EH (cell line): ENCODE measurements around the gene TMEM131.
"Not testable (repeated sequence)": the region's sequence is repeated elsewhere in the genome, so short reads cannot be mapped to it uniquely, and the experiment has no call there.

Source experiments
- DNase-seq: peaks from one replicate; pipeline ENCODE4 v3.0.0-alpha.2; 2015; ENCODE audit warnings: low read depth

TMEM131 gene

DNA sequence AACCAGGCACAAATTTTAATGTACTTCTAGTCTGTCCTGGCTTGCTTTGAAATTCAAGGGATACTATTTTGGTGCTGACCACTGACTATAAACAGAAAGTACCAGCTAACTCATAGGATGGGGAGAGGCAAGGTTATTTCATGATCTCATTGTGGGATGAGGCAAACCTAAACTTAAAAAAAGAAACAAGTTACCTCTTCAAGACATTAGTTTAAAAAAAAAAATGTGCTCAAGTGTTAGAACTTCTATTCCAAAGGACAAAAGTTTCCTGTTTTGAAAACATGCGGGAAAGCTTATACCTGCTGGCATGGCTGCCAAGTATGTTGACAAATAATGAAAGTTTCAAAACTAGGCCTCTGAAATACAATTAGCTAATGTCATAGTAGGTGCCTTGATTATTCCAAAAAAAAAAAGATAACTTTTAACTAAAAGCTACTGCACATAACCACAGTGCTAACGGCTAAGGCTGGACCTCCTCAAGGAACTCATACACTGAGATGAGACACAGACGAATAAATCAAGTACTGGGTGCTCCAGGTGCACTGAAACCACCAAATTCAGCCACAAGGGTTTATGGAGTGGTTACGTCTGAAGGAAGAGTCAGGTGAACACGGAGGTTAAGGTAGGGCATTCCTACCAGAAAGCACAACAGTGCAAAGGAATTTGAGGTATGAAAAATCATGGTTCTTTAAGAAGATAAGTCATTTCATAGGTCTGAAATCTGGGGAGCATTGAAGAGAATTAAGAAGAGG lies 38.1 kb downstream of the TMEM131 start:
- no peak for DNase-seq

DNA sequence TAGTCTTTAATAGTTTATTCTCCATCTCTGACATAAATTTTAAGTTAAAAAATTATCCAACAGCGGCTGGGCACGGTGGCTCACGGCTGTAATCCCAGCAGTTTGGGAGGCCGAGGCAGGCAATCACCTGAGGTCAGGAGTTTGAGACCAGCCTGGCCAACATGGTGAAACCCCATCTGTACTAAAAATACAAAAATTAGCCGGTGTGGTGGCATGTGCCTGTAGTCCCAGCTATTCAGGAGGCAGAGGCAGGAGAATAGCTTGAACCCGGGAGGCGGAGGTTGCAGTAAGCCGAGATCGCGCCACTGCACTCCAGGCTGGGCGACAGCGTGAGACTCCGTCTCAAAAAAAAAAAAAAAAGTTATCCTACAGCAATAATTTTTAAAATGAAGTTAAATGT lies 39.0 kb downstream of the TMEM131 start:
- DNase-seq: not testable (repeated sequence)

DNA sequence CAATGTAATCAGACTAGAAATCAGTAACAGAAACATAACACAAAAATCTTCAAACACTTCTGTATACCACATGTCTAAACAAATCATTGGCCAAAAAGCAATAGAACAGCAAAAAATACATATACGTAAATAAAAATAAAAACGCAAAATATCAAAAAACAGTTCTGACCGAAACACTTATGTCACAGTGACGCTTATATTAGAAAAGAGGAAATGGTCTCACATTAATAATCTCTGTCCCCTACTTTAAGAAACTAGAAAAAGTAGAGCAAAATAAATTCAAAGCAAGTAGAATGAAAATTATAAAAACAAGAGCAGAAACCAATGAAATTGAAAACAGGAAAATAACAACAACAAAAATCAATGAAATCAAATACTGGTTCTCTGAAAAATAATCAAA lies 41.9 kb downstream of the TMEM131 start:
- no peak for DNase-seq

DNA sequence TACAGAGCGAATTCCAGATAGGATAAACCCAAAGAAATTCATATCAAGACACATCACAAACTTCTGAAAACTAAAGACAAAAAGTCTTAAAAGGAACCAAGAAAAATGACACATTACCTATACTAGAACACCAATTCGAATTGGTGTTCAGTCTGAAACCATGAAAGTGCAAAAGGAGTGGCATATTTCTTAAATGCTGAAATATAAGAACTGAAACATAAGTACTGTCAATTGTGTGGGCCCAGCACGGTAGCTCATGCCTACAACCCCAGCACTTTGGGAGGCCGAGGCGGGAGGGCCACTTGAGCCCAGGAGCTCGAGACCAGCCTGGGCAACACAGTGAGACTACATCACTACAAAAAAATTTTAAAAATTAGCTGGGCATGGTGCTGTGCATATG lies 43.4 kb downstream of the TMEM131 start:
- DNase-seq: no peak

DNA sequence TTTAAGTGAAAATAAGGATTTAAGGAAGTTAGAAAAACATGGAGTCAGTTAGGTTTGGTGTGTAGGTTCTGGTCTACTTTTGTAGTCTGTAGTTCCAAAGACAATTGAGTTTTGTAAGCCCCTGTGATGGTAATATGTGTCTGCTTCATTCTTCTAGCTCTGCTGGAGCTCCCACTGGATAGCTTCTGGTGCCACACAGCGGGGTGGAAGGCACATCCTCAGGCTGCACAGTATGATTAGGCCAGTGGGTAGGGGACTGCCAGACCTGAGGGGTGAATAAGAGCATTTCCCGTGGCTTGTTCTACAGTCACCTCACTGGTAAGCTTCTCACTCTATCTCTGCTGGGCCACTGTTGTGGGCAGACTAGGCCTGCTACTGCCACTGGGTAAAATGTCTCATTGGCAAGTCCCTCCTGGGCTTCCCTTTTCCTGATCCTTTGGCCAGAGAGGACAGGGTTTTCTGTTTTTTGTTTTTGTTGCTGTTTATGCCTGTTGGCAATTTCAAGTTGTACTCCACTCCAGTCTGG lies 44.5 kb downstream of the TMEM131 start:
- peak; percentile 22 for DNase-seq

DNA sequence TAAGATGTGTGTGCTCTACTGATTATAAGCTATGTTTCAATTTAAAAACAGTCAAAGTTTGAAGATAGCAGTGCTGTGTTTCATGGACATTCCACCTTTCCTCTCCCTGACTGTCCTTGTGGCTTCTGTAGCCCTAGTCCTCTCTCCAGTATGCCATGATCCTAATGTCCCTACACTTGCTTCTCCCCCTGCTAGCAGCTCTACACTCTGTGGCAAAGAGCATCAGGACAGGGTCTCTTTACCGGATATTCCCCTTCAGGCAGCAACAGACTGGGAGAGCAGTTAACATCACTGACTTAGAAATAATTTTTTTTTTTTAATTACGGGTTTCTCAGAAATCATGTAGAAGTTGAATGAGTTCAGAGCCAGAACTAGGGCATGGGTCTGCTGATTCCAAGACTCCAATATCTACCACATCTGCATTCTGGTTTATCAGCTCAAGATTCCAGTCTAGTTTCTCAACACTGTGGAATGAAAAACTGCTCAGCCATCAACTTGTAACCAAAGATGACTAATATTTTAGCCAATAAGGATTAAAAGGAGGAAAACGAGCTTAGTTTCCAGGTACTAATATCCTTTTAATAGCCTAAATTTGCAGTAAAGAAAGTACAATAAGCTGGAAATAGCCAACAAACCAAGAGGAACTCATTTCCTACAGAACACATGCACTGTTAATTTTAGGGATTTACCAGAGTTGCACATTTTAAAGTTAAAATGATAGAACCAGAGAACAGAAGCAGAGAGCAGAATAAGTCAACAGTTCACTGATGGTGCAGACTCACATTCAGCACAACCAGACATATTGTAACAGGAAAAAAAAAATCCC lies 45.2 kb downstream of the TMEM131 start:
- peak; percentile 90 for DNase-seq

DNA sequence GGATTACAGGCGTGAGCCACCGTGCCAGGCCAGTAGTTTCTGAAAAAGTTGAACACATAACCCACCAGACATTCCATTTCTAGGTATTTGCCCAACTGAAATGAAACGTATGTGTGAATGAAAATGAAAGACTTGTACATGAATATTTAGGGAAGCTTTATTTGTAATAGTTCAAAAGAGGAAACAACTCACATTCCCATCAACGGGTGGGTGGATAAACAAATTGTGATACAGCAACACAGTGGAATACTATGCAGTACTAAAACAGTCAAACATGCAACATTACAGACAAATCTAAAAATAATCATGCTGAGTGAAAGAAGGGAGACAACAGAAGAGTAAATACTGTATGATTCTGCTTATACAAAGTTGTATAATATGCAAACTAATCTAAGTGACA lies 46.8 kb downstream of the TMEM131 start:
- DNase-seq: no peak

DNA sequence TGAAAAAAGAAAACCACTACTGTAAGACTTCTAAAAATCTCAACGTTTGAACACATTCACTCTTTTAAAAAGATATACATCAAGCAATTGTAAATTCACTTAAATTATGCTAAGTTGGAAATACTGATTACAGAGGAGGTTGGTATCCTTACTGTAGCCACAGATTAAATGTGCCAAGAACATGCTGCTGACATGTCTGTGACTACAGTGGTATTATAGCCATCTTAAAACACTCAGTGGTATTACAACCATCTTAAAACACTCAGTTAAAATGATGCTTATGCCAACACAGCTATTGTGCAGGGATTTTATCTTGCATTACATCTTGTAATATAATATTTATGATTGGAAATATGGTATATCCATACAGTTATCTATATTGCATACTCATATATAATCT lies 50.0 kb downstream of the TMEM131 start:
- DNase-seq: no peak

DNA sequence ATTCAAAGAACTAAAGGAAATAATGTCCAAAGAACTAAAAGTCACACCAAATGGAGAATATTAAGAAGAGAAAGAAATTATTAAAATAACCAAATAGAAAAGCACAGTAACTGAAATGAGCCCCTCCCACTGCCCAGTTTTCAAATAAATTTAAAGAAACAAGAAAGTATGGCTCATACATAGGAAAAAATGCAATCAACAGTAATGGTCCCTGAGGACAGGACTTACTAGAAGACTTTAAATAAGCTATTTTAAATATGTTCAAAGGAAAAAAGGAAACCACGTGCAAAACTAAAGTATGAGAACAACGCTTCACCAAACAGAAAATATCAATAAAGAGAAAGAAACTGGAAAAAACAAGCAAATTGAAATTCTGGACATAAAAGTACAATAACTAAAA lies 58.9 kb downstream of the TMEM131 start:
- DNase-seq: no peak

DNA sequence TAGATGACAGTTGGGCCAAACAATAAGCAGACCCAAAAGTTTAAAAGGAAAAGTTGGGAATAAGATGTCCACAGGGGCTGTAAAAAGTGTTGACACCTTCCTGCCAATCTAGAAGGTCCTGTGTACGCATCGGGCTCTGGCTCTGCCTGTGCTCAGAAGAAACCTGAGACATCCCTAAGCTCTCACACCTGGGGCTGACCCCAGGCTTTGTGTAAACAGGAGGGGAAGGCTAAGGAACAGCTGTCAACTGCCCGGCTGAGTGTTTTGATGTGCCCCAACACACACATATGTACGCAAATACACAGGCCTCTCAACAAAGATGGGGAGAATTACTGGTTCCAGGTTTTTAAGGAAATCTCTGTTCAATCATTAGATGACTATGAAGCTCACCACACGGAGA lies 59.5 kb downstream of the TMEM131 start:
- no peak for DNase-seq

DNA sequence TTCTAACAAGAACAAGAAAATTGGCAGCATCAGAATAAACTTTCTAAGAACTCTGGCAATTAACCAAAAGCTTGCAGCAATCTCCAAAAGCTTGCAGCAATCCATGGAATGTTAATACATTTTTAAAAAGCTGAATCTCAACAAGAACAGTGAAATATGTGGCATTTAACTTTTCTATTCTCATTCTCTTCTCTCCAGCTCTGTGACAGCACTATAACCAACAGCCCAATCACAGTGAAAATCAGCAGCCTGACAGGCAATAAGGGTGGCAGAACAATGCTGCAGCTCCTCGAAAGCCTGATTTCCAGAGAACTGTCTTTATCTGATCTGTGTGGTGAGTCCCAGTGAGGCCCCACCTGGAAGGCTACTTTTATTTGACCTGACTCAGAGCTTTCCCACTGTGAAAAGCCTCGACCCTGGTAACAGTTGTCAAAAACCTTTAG lies 60.0 kb downstream of the TMEM131 start:
- DNase-seq: peak; percentile 78

DNA sequence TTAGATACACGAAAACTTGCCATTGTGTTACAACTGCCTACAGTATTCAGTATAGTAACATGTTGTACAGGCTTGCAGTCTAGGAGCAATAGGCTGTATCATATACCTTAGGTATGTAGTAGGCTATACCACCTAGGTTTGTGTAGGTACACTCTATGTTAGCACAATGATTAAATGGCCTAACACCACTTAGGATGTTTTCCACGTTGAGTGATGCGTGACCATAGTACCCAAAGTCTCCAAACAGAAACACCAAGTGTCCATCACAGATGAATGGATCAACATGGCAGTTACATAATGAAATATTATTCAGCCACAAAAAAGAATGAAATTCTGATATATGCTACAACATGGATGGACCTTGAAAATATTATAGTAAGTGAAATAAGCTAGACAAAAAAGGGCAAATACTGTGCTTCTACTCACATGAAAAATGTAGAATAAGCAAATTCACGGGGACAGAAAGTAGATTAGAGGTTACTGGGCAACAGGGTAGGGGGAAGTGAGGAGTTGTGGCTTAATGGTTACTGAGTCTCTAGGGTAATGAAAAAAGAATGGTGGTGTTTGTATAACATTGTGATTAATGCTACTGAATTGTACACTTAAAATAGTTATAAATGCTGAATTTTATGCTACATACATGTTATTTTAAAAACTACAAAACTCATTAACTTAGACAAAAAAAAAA lies 62.6 kb downstream of the TMEM131 start:
- no peak for DNase-seq

DNA sequence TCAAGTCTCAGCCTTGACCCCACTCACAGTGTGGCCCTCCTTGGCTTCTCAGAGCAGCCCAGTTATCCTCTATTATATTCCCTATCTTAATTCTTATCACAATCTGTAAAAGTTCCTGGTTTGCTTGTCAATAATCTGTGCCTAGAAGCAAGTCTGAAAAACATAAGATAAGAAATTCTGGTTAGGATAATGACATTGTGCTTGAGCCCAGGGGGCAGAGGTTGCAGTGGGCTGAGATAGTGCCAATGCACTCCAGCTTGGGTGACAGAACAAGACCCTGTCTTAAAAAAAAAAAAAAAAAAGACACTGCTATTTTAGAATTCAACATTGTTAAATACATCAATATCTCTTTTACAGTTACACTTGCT lies 63.9 kb downstream of the TMEM131 start:
- DNase-seq: no peak

DNA sequence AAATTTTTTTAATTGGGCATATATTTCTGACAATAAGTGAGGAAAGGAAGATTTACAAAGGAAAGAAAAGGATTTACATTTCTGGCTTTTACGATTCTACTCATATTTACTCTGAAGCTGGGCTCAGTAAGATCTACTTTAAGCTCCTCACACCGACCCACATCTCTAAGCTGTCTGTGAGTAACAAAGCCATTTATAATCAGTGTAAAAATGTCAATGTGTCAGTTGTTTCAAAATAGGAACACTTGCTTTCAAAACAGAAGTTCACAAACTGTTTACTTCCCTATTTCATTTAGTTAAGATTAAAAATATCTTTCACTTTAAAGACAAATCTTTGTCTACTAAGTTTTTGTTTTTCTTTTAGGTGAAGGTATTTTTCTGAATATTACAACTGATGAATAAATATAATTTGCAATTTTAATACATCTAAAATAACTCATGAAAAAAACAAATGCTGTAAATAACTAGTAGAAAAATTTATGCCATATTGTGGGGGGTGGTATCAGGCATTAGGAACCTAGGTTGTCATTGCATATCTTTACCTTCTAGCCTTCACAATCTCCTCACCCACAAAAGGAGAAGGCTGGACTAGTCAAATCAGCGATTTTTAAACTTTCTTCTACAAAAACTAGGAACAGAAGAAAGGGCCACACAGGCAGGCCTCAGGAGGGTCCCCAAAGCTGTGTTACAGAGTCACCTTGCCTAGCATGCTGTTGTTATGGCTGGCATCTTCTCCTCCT lies 64.5 kb downstream of the TMEM131 start:
- no peak for DNase-seq

DNA sequence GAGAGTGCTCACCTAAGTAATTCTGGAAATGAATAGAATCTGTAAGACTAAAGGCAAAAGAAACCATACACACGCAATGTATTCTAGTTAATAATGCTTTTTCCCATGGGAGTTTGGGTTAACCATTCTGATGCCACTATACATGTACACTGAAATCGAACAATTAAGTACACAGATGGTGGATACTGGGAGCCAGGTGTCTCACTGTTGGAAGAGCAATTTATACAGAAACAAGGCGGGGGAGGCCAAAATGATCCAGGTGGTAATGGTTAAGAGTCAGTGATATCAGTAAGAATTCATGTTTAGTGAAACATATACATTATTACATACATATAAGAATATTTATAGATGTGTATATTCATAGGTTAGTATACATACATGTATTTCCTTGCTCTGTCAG lies 67.2 kb downstream of the TMEM131 start:
- DNase-seq: no peak

DNA sequence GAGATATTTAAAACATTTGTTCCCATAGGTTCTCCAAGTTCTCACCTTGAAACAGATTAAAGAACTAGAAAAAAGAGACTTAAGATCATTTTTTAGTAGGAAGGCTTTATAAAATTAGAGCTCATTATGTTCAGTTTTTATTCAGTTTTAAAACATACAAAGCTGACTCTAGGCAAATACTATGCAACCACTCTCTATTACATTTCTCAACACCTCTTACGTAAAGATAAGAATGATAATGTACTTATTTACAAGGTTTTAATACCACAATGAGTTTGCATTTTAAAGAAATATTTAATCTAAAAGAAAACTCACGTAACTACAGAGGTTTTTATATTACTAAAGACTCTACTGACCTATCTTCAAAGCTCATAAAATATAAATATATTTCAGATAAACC lies 68.8 kb downstream of the TMEM131 start:
- no peak for DNase-seq

DNA sequence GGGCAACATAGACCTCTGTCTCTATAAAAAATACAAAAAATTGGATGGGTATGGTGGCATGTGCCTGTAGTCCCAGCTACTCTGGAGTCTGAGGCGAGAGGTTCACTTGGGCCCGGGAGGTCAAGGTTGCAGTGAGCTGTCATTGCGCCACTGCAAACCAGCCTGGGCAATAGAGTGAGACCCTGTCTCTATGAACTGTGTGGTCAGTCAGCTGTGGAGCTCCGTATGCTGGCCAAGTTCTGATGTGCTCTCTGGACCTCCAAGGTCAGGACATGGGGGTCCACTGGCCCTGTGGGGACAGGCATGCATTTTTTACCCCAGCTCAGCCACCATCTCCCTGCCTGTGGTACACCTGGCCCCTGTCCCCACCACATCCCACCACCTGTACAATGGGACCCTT lies 71.6 kb downstream of the TMEM131 start:
- DNase-seq: no peak

DNA sequence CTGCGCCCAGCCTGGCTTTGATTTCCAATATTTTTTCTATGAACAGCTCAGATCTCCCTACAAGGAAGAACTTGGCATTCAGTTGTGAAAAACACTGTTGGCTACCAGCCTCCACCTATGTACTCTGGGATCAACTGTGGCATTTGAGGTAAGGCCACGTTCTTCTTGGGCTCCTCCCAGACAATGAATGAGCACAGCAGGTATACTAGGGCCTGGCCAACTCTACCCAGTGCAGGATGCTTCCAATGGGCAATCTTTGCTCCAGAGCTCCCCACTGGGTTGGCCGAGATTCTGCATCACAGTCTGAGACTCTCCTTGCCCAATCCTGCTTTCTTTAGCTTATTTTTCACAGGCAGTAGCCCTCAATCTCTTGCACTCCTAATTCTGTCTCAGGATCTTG lies 75.9 kb downstream of the TMEM131 start:
- no peak for DNase-seq

DNA sequence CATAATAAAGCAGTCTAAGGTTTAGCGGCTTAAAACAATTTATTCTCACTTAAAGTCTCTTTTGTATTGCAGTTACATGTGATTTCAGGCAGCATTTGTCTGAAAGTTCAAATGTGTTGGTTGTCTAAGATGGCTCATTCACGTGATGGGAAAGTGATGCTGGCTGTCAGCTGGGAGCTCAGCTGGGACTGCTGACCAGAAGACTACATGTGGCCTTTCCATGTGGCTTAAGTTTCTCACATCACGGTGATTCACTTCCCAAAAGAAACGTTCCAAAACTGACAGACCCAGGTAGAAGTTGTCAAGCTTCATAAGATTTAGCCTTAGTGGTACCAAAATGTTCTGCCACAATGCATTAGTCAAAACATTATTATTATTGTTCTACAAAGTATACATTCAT lies 76.9 kb downstream of the TMEM131 start:
- no peak for DNase-seq

DNA sequence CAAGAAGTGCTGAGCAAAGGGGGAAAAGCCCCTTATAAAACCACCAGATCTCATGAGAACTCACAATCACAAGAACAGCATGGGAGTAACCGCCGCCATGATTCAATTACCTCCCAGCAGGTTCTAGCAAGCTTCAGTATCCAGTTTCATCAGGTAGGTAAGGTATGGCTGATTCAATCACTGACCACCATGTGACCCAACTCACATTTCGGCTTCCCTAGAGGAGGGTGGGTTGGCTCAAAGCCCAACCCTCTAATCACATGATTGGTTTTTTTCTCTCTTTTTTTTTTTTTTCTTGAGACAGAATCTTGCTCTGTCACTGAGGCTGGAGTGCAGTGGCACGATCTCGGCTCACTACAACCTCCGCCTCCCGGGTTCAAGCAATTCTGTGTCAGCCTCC lies 78.1 kb downstream of the TMEM131 start:
- DNase-seq: not testable (repeated sequence)

DNA sequence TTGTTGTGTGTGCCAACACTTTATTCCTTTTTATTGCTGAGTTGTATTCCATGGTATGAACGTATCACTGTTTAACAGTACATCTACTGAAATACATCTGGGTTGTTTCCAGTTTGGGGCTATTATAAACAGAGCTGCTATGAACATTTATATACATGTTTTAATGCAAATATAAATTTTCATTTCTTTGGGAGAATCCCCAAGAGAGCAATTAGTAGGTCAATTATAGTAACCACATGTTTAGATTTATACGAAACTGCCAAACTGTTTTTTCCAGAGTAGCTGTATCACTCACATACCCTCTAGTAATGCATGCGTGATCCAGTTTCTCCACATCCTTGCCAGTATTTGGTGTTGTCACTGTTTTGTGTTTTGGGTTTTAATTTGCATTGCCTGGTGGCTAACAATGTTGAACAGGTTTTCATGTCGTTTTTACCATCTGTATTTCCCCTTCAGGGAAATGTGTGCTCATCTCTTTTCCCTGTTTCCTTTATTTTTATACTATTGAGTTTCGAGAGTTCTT lies 81.0 kb downstream of the TMEM131 start:
- DNase-seq: no peak

DNA sequence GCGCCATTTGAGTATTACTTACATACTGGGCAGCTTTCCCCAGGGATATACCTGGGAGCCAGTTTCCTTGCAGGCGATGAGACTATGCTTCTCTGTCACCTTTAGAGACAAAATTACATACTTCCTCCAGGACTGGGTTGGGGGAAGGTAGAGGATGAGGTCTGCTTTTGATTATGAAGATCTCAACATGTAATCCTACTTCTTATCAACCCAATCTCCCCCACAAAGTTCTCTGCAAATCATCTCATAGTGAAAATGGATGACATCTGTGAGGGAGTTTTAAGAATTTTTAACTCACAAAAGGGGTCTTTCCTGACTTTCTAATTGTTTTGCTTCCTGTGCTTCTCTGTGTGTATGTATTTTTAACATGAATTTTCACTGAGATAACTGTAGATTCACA lies 81.9 kb downstream of the TMEM131 start:
- no peak for DNase-seq
